OCI-LY1 (cell line): ENCODE data around the gene GDPD2.
A peak's percentile ranks its signal among the peaks of the same experiment; 100 is the strongest.

Experiments used
- H2AFZ ChIP-seq: fragments of 200-600 bp; sonication (generic), shearing (Covaris generic); 2 replicates; pipeline ENCODE4 v1.6.0; 2014; ENCODE audit warnings: antibody characterized with exemption, mild to moderate bottlenecking, low read length
- H3F3A ChIP-seq: fragments of 200-600 bp; sonication (generic), shearing (Covaris generic); 2 replicates; pipeline ENCODE4 v1.6.0; 2014; ENCODE audit warnings: mild to moderate bottlenecking, antibody characterized with exemption, low read length, moderate library complexity; ENCODE audit not compliant: insufficient read depth
- H3K27ac ChIP-seq: fragments of 200-600 bp; sonication (generic); 2 replicates; pipeline ENCODE4 v1.5.1; 2014; ENCODE audit warnings: low read length, mixed run types, mild to moderate bottlenecking, low read depth; ENCODE audit not compliant: poor library complexity, severe bottlenecking
- H3K27me3 ChIP-seq: fragments of 200-600 bp; sonication (generic); 2 replicates; pipeline ENCODE4 v1.6.0; 2014; ENCODE audit warnings: antibody characterized with exemption, mild to moderate bottlenecking, low read length, moderate library complexity; ENCODE audit not compliant: insufficient read depth
- H3K36me3 ChIP-seq: fragments of 200-600 bp; sonication (generic); 2 replicates; pipeline ENCODE4 v1.6.1; 2014; ENCODE audit warnings: mild to moderate bottlenecking, antibody characterized with exemption, low read length, moderate library complexity, mixed read lengths; ENCODE audit not compliant: insufficient read depth
- H3K4me1 ChIP-seq: fragments of 200-600 bp; sonication (generic); 2 replicates; pipeline ENCODE4 v1.5.1; 2014; ENCODE audit warnings: mild to moderate bottlenecking, low read length, moderate library complexity; ENCODE audit not compliant: insufficient read depth, severe bottlenecking
- H3K4me2 ChIP-seq: fragments of 200-600 bp; sonication (generic), shearing (Covaris generic); 2 replicates; pipeline ENCODE4 v1.6.1; 2014; ENCODE audit warnings: low read length
- H3K4me3 ChIP-seq: fragments of 200-600 bp; sonication (generic); 2 replicates; pipeline ENCODE4 v1.5.1; 2014; ENCODE audit warnings: low read length, low read depth, mild to moderate bottlenecking, mixed read lengths; ENCODE audit not compliant: poor library complexity, severe bottlenecking
- H3K79me2 ChIP-seq: fragments of 200-600 bp; shearing (Covaris generic); 2 replicates; pipeline ENCODE4 v1.6.1; 2016; ENCODE audit warnings: mixed run types, low read length, mixed read lengths; ENCODE audit not compliant: insufficient read depth
- H3K9ac ChIP-seq: fragments of 200-600 bp; sonication (generic), shearing (Covaris generic); 2 replicates; pipeline ENCODE4 v1.6.1; 2014; ENCODE audit warnings: mild to moderate bottlenecking, low read length, mixed read lengths
- H3K9me2 ChIP-seq: fragments of 200-600 bp; sonication (generic), shearing (Covaris generic); 2 replicates; pipeline ENCODE4 v1.6.1; 2014; ENCODE audit warnings: low read depth, mild to moderate bottlenecking, low read length, mixed read lengths
- H3K9me3 ChIP-seq: fragments of 200-600 bp; shearing (Covaris generic); 2 replicates; pipeline ENCODE4 v1.6.1; 2014; ENCODE audit warnings: low read length, mixed read lengths
- H4K20me1 ChIP-seq: fragments of 200-600 bp; sonication (generic), shearing (Covaris generic); 2 replicates; pipeline ENCODE4 v1.6.0; 2016; ENCODE audit warnings: mild to moderate bottlenecking, low read length; ENCODE audit not compliant: insufficient read depth
- CTCF ChIP-seq: fragments of 200-600 bp; sonication (generic), shearing (Covaris generic); IDR thresholded peaks from 2 replicates; pipeline ENCODE4 v1.5.1; 2017; ENCODE audit warnings: mild to moderate bottlenecking, antibody characterized with exemption, low read length, moderate library complexity, mixed read lengths
- EZH2 ChIP-seq: fragments of 200-600 bp; sonication (generic), shearing (Covaris generic); IDR thresholded peaks from 2 replicates; pipeline ENCODE4 v1.8.0; 2017; ENCODE audit warnings: borderline replicate concordance, mixed run types, mild to moderate bottlenecking, antibody characterized with exemption, low read length, moderate library complexity, mixed read lengths

The GDPD2 gene

GRCh38 chrX:70470850-70471289, 47.8 kb downstream of the GDPD2 start:
- no peaks in the 10 kb centered on the region for H3K79me2 ChIP-seq
- no peaks in the 10 kb centered on the region for H3F3A ChIP-seq
- H3K36me3 ChIP-seq = no peaks in the 10 kb centered on the region
- peak overlapping the region; percentile 15; the same call in 1 of the 2 replicates for H3K4me2 ChIP-seq
- H3K27me3 ChIP-seq = no peaks in the 10 kb centered on the region
- no peaks in the 10 kb centered on the region for H3K9me3 ChIP-seq
- H3K4me3 ChIP-seq = no peak overlapping the region
- H3K9ac ChIP-seq = no peak overlapping the region
- H2AFZ ChIP-seq = no peak overlapping the region
- no peak overlapping the region for H3K27ac ChIP-seq
- TF ChIP-seq CTCF (no peak), EZH2 (no peak)
- peaks cover 8% of the 10 kb centered on the region for H3K4me1 ChIP-seq
- no peaks in the 10 kb centered on the region for H3K9me2 ChIP-seq
- no peaks in the 10 kb centered on the region for H4K20me1 ChIP-seq

GRCh38 chrX:70476166-70476933, 53.2 kb downstream of the GDPD2 start:
- no peaks in the 10 kb centered on the region for H3K9me3 ChIP-seq
- no peak for TF ChIP-seq CTCF
- no peak for TF ChIP-seq EZH2
- H3K4me3 ChIP-seq = no peak overlapping the region
- H3K4me2 ChIP-seq = no peak overlapping the region
- H3K9ac ChIP-seq = no peak overlapping the region
- H4K20me1 ChIP-seq = no peaks in the 10 kb centered on the region
- H3K9me2 ChIP-seq = no peaks in the 10 kb centered on the region
- no peaks in the 10 kb centered on the region for H3K4me1 ChIP-seq
- H3K36me3 ChIP-seq = 0 out of 2 replicates have a peak, but pooled peaks cover 2% of the 10 kb centered on the region
- no peak overlapping the region for H3K27ac ChIP-seq
- H2AFZ ChIP-seq = no peak overlapping the region
- H3K79me2 ChIP-seq = no peaks in the 10 kb centered on the region
- H3F3A ChIP-seq = no peaks in the 10 kb centered on the region
- H3K27me3 ChIP-seq = no peaks in the 10 kb centered on the region

- Histone ChIP-seq H2AFZ (no peak overlapping the region), H3K4me2 (no peak overlapping the region), H3K4me1 (no peaks in the 10 kb centered on the region), H3K36me3 (peaks cover 2% of the 10 kb centered on the region; the same call in 1 of the 2 replicates), H3K27ac (no peak overlapping the region), H3K27me3 (no peaks in the 10 kb centered on the region), H3F3A (no peaks in the 10 kb centered on the region), H3K9ac (no peak overlapping the region), H3K79me2 (no peaks in the 10 kb centered on the region), H3K9me2 (no peaks in the 10 kb centered on the region), H3K4me3 (no peak overlapping the region), H4K20me1 (no peaks in the 10 kb centered on the region), H3K9me3 (no peaks in the 10 kb centered on the region)
- TF ChIP-seq EZH2 (no peak), CTCF (no peak)
Observed at GRCh38 chrX:70476934-70477733, 54.0 kb downstream of the GDPD2 start.
